C4-2B (cell line): Measurements from ENCODE around the gene NEURL3.

Experiments
- ZFX ChIP-seq: fragments of 450-650 bp; IDR thresholded peaks from 2 replicates; pipeline ENCODE4 v1.6.1; 2017
- TF ChIP-seq, protein P1 (sequence below): fragments of 450-650 bp; conservative IDR thresholded peaks from 2 replicates; pipeline ENCODE4 v1.5.1; 2017; ENCODE audit warnings: mild to moderate bottlenecking

DNA sequence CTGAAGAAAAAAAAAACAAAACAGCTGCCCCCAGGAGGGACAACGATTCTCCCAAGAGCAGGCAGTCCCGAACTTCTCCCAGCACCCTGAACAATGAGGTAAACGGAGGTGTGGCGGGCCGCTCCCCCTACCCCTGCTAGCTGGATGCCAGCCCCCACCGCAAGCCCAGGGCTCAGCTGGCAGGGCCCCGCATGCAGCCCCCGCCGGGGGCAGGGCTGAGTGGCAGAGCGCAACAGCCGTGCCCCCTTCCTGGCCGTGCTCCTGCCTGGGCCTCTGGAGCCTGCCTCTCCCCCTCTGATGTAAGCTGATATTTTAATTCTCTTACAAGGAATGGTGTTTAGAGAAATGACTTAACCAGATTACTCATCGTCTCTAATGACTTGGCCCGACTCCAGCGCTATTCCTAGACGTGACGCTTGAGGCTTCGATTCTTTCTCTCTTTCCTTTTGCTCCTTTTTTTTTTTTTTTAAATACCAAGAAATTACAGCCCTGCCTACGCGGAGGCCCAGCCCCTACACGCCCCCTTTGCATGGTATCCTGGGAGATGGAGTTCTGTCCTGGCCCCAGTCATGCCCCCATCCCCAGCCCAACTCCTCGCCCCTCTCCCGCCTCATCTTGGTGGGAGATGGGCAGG lies 26.8 kb upstream of the NEURL3 start:
- no peak for TF ChIP-seq ZFX
- TF ChIP-seq, protein P1, sequence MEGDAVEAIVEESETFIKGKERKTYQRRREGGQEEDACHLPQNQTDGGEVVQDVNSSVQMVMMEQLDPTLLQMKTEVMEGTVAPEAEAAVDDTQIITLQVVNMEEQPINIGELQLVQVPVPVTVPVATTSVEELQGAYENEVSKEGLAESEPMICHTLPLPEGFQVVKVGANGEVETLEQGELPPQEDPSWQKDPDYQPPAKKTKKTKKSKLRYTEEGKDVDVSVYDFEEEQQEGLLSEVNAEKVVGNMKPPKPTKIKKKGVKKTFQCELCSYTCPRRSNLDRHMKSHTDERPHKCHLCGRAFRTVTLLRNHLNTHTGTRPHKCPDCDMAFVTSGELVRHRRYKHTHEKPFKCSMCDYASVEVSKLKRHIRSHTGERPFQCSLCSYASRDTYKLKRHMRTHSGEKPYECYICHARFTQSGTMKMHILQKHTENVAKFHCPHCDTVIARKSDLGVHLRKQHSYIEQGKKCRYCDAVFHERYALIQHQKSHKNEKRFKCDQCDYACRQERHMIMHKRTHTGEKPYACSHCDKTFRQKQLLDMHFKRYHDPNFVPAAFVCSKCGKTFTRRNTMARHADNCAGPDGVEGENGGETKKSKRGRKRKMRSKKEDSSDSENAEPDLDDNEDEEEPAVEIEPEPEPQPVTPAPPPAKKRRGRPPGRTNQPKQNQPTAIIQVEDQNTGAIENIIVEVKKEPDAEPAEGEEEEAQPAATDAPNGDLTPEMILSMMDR: no peak
